CMK (cell line): ENCODE data around the gene SMC3.
"Not testable (repeated sequence)": the region's sequence is repeated elsewhere in the genome, so short reads cannot be mapped to it uniquely, and the experiment has no call there.

Experiments used
- DNase-seq: peaks from one replicate; pipeline ENCODE4 v3.0.0-alpha.2; 2010; ENCODE audit warnings: low read depth

The SMC3 gene

GRCh38 chr10:110576220-110576619, 8.7 kb downstream of the SMC3 start:
- DNase-seq: no peak

GRCh38 chr10:110577056-110577455, 9.6 kb downstream of the SMC3 start:
- DNase-seq: no peak

- no peak for DNase-seq
Measured at GRCh38 chr10:110584006-110584405, 16.5 kb downstream of the SMC3 start.

GRCh38 chr10:110591760-110592159, 24.3 kb downstream of the SMC3 start:
- DNase-seq: no peak

- DNase-seq: no peak
Measured at GRCh38 chr10:110597476-110597875, 30.0 kb downstream of the SMC3 start.

- no peak for DNase-seq
Measured at GRCh38 chr10:110600487-110601101, 33.1 kb downstream of the SMC3 start.

GRCh38 chr10:110601581-110601980, 34.1 kb downstream of the SMC3 start:
- no peak for DNase-seq

- no peak for DNase-seq
Measured at GRCh38 chr10:110608087-110608486, 40.6 kb downstream of the SMC3 start.

- DNase-seq: no peak
Measured at GRCh38 chr10:110609605-110610004, 42.1 kb downstream of the SMC3 start.

GRCh38 chr10:110610308-110610774, 42.8 kb downstream of the SMC3 start:
- no peak for DNase-seq

GRCh38 chr10:110610781-110611180, 43.3 kb downstream of the SMC3 start:
- DNase-seq: not testable (repeated sequence)

GRCh38 chr10:110612087-110612486, 44.6 kb downstream of the SMC3 start:
- no peak for DNase-seq

- no peak for DNase-seq
Measured at GRCh38 chr10:110612629-110613028, 45.1 kb downstream of the SMC3 start.

GRCh38 chr10:110613341-110613995, 46.0 kb downstream of the SMC3 start:
- DNase-seq: no peak

GRCh38 chr10:110613996-110614495, 46.6 kb downstream of the SMC3 start:
- no peak for DNase-seq

- DNase-seq: no peak
Measured at GRCh38 chr10:110615057-110615747, 47.7 kb downstream of the SMC3 start.

- no peak for DNase-seq
Measured at GRCh38 chr10:110616493-110617033, 49.1 kb downstream of the SMC3 start.

GRCh38 chr10:110617425-110618229, 50.1 kb downstream of the SMC3 start:
- no peak for DNase-seq

GRCh38 chr10:110618230-110618610, 50.7 kb downstream of the SMC3 start:
- DNase-seq: no peak

GRCh38 chr10:110619514-110620397, 52.3 kb downstream of the SMC3 start:
- DNase-seq: no peak

- DNase-seq: no peak
Measured at GRCh38 chr10:110620398-110620719, 52.9 kb downstream of the SMC3 start.
